GM19351 (cell line): ENCODE results near the gene KIF6.

Source experiments
- ATAC-seq: cut with Tn5 transposase; IDR thresholded peaks from one replicate; pipeline ENCODE4 v1.9.1; 2021; ENCODE audit warnings: mild to moderate bottlenecking, moderate library complexity; ENCODE audit not compliant: unreplicated experiment

The KIF6 gene

GRCh38 chr6:39602601-39603519, 122.3 kb downstream of the KIF6 start:
- ATAC-seq: no peak

- ATAC-seq: no peak
Observed at GRCh38 chr6:39599973-39600372, 125.2 kb downstream of the KIF6 start.

- ATAC-seq: no peak
Observed at GRCh38 chr6:39599341-39599740, 125.9 kb downstream of the KIF6 start.

GRCh38 chr6:39594285-39594684, 130.9 kb downstream of the KIF6 start:
- no peak for ATAC-seq

GRCh38 chr6:39593646-39594045, 131.6 kb downstream of the KIF6 start:
- ATAC-seq: no peak

- no peak for ATAC-seq
Observed at GRCh38 chr6:39590871-39591393, 134.3 kb downstream of the KIF6 start.

- no peak for ATAC-seq
Observed at GRCh38 chr6:39587080-39587479, 138.1 kb downstream of the KIF6 start.

- no peak for ATAC-seq
Observed at GRCh38 chr6:39585641-39586040, 139.6 kb downstream of the KIF6 start.

GRCh38 chr6:39577446-39578165, 147.6 kb downstream of the KIF6 start:
- ATAC-seq: no peak

- no peak for ATAC-seq
Observed at GRCh38 chr6:39576556-39577303, 148.5 kb downstream of the KIF6 start.

- no peak for ATAC-seq
Observed at GRCh38 chr6:39574991-39575390, 150.2 kb downstream of the KIF6 start.

- no peak for ATAC-seq
Observed at GRCh38 chr6:39573541-39573940, 151.7 kb downstream of the KIF6 start.

GRCh38 chr6:39572661-39573340, 152.4 kb downstream of the KIF6 start:
- ATAC-seq: no peak

- no peak for ATAC-seq
Observed at GRCh38 chr6:39568896-39569295, 156.3 kb downstream of the KIF6 start.

GRCh38 chr6:39567091-39567490, 158.1 kb downstream of the KIF6 start:
- no peak for ATAC-seq

GRCh38 chr6:39566456-39566855, 158.8 kb downstream of the KIF6 start:
- no peak for ATAC-seq

- no peak for ATAC-seq
Observed at GRCh38 chr6:39565956-39566355, 159.3 kb downstream of the KIF6 start.

GRCh38 chr6:39563566-39564311, 161.5 kb downstream of the KIF6 start:
- no peak for ATAC-seq

- ATAC-seq: no peak
Observed at GRCh38 chr6:39561536-39562266, 163.5 kb downstream of the KIF6 start.
